ENCODE measurements around the gene USP34.

- TF ChIP-seq POLR2A (IDR thresholded peaks at IDR 0.05; ENCODE audit: extremely low read depth, insufficient read length) (no peak), CTCF (IDR thresholded peaks at IDR 0.05; ENCODE audit: low read depth, low read length) (no peak), MYC (IDR thresholded peaks at IDR 0.05; ENCODE audit: low read depth, low read length) (no peak), MAX (IDR thresholded peaks at IDR 0.05; ENCODE audit: low read depth, low read length) (no peak)
Measured at GRCh38 chr2:61173116-61173515, 297.8 kb downstream of the USP34 start.

Data from NB4 (cell line).